Measurements from ENCODE around the gene PSRC1.
A peak's percentile ranks its signal among the peaks of the same experiment; 100 is the strongest.
"Not testable (repeated sequence)": the region's sequence is repeated elsewhere in the genome, so short reads cannot be mapped to it uniquely, and the experiment has no call there.

PSRC1 gene

GRCh38 chr1:109295712-109296415 lies 12.9 kb upstream of the PSRC1 start:
- no peak for DNase-seq

GRCh38 chr1:109294481-109294880 lies 11.5 kb upstream of the PSRC1 start:
- no peak for DNase-seq

GRCh38 chr1:109293026-109293425 lies 10.1 kb upstream of the PSRC1 start:
- DNase-seq = no peak

DNA sequence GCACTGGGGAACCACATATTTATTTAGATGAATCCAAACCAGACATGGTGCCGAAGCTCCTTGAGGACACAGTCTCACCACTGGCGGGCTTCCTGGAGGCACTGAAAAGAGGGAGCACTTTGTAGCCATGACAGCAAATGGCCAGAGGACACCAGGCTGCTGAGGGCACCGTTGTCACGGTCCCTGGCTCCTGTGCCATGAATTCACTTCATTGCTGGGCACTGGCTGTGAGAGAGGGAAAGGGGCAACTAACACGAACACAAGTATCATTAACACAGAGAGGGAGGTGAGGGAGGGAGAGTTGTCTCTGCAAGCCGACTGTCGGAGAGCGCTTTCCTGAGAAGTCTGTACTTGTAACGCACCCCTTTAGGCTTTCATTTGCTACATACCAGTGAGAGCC lies 9.4 kb upstream of the PSRC1 start:
- DNase-seq = no peak

DNA sequence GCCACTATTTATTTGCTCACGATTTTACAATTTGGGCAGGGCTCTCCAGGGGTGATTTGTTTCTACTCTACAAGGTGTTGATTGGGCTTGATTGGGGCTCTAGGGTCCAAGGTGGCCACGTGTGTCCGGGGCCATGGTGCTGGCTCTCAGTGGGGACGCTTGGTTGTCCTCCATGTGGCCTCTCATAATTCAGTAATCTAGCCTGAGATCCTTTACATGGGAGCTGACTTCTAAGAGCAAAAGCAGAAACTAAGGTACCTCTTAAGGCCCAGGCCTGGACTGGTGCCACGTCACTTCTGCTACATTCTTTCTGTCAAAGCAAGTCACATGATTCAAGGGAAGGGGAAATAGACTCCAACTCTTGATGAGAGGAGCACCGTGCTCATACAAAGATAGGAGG lies 8.1 kb upstream of the PSRC1 start:
- no peak for DNase-seq

DNA sequence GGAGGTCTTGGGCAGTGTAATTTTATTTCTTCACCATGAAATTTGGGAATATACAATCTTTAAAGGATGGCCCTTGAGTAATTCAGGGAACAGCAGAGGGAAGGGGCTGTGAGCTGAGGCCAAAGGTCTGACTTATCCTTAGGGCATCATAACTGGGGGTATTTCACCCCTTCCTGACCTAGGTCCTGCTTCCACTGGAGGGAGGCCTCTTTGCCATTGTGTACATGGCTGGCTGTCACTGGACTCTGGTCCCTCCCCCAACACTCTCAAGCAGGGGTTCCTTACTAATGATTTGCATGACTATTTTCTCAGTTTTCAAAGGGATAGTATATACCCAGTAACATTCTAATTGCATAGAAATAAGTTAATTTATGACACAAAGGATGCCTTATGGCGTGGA lies 7.2 kb upstream of the PSRC1 start:
- no peak for DNase-seq

DNA sequence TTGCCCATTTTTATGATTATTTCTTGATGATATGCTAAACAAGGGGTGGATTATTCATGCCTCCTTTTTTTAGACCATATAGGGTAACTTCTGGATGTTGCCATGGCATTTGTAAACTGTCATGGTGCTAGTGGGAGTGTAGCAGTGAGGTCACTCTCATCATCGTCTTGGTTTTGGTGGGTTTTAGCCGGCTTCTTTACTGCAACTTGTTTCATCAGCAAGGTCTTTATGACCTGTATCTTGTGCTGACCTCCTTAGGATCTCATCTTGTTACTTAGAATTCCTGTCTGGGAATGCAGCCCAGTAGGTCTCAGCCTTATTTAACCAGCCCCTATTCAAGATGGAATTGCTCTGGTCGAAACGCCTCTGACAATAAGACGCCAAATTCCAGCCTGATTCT lies 3.8 kb upstream of the PSRC1 start:
- DNase-seq = not testable (repeated sequence)

DNA sequence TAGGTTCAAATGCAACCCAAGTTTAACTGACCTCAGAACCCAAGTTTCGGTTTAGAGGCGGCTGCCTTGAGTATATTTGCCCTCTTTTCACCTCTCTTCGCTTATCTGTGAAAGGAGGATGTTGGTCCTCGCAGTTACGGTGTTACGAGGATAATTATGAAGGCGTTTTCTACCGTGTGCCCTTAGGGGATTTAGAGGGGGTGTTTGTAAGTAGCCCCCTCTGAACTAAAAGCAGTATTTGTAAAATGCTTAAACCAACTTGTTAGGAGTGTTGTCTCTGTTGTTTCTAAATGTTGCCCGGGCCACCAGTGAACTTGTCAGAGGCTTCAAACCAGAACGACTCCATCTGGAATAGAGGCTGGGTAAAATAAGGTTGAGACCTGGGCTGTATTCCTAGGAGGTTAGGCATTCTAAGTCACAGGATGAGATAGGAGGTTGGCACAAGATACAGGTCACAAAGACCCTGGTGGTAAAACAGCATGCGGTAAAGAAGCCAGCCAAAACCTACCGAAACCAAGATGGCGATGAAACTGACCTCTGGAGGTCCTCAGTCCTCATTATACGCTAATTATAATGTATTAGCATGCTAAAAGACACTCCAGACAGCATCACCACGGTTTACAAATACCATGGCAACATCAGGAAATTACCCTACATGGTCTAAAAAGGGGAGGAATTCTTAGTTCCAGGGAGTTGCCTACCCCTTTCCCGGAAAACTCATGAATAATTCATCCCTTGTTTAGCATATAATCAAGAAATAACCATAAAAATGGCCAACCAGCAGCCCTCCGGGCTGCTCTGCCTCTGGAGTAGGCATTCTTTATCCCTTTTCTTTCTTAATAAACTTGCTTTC lies 1.0 kb upstream of the PSRC1 start:
- DNase-seq = no peak

GRCh38 chr1:109282497-109282951 lies 421 bp downstream of the PSRC1 start:
- DNase-seq = no peak

- DNase-seq = no peak
These were observed 1.1 kb downstream of the PSRC1 start for GRCh38 chr1:109281680-109282496.

DNA sequence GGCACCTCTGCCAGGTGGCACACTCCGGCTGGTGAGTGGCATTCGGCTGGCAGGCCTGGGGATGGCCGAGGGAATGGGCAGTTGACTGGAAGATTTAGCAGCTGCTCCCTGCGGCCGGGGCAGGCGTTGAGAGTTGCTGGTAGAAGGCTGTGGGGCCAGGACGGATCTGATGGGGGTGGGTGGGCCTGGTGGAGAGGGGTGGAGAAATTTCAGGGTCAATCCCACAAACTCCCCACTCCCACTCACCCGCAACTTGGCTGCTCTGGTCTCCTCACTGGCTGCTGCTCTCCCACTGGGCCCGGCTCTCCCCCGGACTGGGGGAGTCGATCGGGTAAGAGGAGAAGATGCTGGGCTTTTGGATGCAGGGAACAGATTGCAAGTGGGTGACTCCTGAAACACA lies 2.1 kb downstream of the PSRC1 start:
- no peak for DNase-seq

GRCh38 chr1:109279615-109280278 lies 3.2 kb downstream of the PSRC1 start:
- no peak for DNase-seq

DNA sequence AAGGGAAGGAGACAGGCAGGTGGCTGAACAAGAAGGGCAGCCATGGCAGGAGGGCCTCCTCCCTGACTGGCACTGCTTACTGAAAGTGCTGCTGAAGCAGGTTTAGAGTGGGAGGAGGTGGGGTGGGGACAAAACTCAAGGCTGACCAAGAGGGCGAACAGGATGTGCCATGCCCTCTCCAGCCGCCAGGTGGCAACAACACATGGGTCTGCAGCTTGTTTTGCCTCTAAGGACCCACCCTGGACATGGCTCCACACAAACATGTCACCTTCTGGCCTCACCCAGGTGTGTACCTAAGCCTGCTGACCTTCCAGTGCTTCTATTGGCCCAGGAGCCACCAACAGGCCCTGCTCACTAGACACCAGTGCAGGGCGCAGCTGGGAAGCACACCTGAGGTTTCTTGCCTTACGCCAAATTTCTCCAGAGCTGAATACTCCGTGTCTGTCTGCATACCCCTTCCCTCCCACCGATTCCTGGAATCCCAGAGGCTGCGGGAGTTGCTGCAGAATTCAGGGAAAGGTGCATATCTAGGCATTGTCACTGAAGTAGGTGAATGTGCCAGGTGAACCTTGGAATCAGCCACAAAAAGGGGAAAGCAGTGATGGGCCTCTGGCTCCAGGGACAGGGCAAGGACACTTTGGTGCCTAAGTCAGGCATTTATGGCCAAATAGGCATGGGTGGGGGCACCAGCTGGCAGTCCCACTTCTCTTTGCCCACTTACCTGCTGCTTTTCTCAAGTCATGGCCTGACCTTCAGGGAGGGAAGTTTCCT lies 5.3 kb downstream of the PSRC1 start:
- peak; percentile 76 for DNase-seq

GRCh38 chr1:109275706-109276345 lies 7.1 kb downstream of the PSRC1 start:
- no peak for DNase-seq

GRCh38 chr1:109274533-109275476 lies 8.1 kb downstream of the PSRC1 start:
- DNase-seq = no peak

- no peak for DNase-seq
These were observed 9.2 kb downstream of the PSRC1 start for GRCh38 chr1:109273570-109274288.

- DNase-seq = no peak
These were observed 10.0 kb downstream of the PSRC1 start for GRCh38 chr1:109272831-109273547.

DNA sequence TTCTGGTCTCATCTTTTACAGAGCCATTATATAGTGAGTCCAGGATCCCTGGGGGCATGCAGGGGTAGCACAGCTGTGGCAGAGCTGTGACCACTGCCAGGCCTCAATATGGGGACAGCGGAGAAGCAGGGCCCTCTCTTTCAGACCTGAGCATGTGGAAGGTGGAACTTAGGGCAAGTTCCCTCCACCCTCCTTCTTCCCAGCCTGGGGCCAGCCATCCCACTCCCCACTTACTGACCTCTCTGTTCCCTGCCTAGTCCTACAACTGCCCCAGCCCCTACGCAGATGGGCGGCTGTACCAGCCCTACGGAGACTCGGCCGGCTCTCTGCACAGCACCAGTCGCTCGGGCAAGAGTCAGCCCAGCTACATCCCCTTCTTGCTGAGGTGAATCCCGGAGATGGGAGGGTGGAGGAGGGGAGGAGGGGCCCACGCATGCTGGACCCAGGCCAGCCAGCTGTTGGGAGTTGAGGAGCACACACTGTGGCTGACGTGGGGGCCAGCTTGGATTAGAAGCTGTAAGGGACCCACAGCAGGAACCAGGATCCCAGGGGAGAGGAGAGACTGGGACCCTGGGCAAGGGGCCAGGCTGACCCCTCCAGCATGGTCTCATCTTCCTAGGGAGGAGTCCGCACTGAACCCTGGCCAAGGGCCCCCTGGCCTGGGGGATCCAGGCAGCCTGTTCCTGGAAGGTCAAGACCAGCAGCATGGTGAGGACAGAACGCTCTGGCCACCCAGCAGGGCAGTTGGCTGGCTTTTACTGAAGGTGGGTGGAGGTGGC lies 10.7 kb downstream of the PSRC1 start:
- no peak for DNase-seq
